Heart right ventricle (tissue), 16 donors: ENCODE data around the gene OAS1. TPM values are rescaled to one million over a fixed set of nuclear protein-coding genes. Genes with fewer than 3 reads are reported as not detected.

Experiments
- ATAC-seq, 8 donors: fragments of 200-7000 bp; cut with Tn5 transposase; one replicate each; pipeline ENCODE4 v1.9.1; 2020; ENCODE audit warnings: mild to moderate bottlenecking in 8 of 8, moderate library complexity in 8 of 8, moderate number of reproducible peaks in 1 of 8
- DNase-seq, 2 donors: peaks; one replicate each; pipeline ENCODE4 v3.0.0-alpha.2; 2020
- H3K27ac ChIP-seq, 10 donors: fragments of 200-600 bp; sonication (generic) in 2 of 10; one replicate each; pipeline versions ENCODE4 v1.5.0 to v1.8.0; 2020 to 2022; ENCODE audit warnings: mild to moderate bottlenecking in 3 of 10
- H3K27me3 ChIP-seq, 7 donors: fragments of 200-600 bp; one replicate each; pipeline ENCODE4 v1.8.0; 2021 to 2022; ENCODE audit warnings: mild to moderate bottlenecking in 2 of 7
- H3K36me3 ChIP-seq, 9 donors: fragments of 200-600 bp; sonication (generic) in 1 of 9; one replicate each; pipeline versions ENCODE4 v1.5.0 to v1.8.0; 2020 to 2022; ENCODE audit warnings: mild to moderate bottlenecking in 2 of 9
- H3K4me1 ChIP-seq, 9 donors: fragments of 200-600 bp; sonication (generic) in 1 of 9; one replicate each; pipeline versions ENCODE4 v1.5.0 to v1.8.0; 2020 to 2022; ENCODE audit warnings: mild to moderate bottlenecking in 4 of 9
- H3K4me3 ChIP-seq, 10 donors: fragments of 200-600 bp; sonication (generic) in 2 of 10; one replicate each; pipeline versions ENCODE4 v1.5.0 to v1.8.0; 2020 to 2022; ENCODE audit warnings: mild to moderate bottlenecking in 7 of 10, moderate library complexity in 2 of 10
- H3K9me3 ChIP-seq, 11 donors: fragments of 200-600 bp in 10 of 11; sonication (generic) in 2 of 11; one replicate each; pipeline versions ENCODE4 v1.5.0 to v1.8.0; 2013 to 2022; ENCODE audit warnings: mild to moderate bottlenecking in 2 of 11, control low read depth in 1 of 11, moderate library complexity in 1 of 11
- CTCF ChIP-seq, 9 donors: fragments of 200-600 bp; sonication (generic) in 2 of 9; IDR thresholded peaks; one replicate each; pipeline versions ENCODE4 v1.5.0 to v1.8.0; 2021 to 2022; ENCODE audit warnings: antibody characterized with exemption in 9 of 9, mild to moderate bottlenecking in 5 of 9, moderate library complexity in 1 of 9
- WGBS, 2 donors: extraction: QIAGEN DNeasy Blood & Tissue Kit; methylation state at CpG; one replicate each; pipeline ENCODE4 v1.1.7; 2013; ENCODE audit warnings: inconsistent platforms in 1 of 2; 5-methylcytosine and 5-hydroxymethylcytosine counted together
- intact Hi-C, 10 donors: fragments of 100-400 bp; cut with DNase I; formaldehyde crosslinking; loops; one replicate each; pipeline versions ENCODE4 v1.11.1 to v1.14.2; 2022
- polyA plus RNA-seq, 2 donors: library from polyadenylated mRNA; stranded (reverse); fragments of 200-250 nt; gene quantifications; one replicate each; pipeline ENCODE4 v1.2.3, GENCODE V29; 2013
- total RNA-seq, 10 donors: library from RNA; stranded (reverse); fragmentation: NEBNext Ultra II Directional in 3 of 10; extraction: Animal tissue kit (Norgen Biotek cat#: 25700) in 3 of 10; gene quantifications; one replicate each; pipeline versions ENCODE4 v1.2.1 to v1.2.4, GENCODE V29; 2021 to 2023
- donor health status: Arrhythmogenic right ventricular cardiomyopathy.
- donor health status: ischemic (EF 13 %, LVEDD 7.1; RV severe dilation, severe dysfunction).
- donor health status: healthy with polysubstance abuse.
- donor health status: DM: no; HTN: yes; CAD: no.
- donor health status: DM: no; HTN: no; CAD: no.
- donor health status: ischemic (EF 25% LVEDD 6.9; RV normal size, moderate dysfunction).
- donor health status: ischemic (EF 25% LVEDD 5.7; RV mildly dilated, moderate dysfunction).
- donor health status: healthy.
- donor health status: DM: yes; HTN: yes; CAD: no.
- donor health status: Ischemic cardiomyopathy.
- donor health status: ischemic (EF 35%, LVEDD 5.7; RV mildly dilated, moderate dysfunction).
- donor health status: nonischemic (EF 11% LVEDD 7.7; RV severe dilation, severe dysfunction).
- donor health status: DM: yes; HTN: yes; CAD: no.
- donor health status: PGD.
- donor health status: ischemic (EF 29% LVEDD 5.4; RV normal size, mild dysfunction).
- donor health status: nonischemic (EF 23%, LVEDD 6.1; RV moderate dilation, normal function).

Gene OAS1
- total and polyA plus RNA-seq, 12 donors: 4.1 to 20.3 (median 6.5) TPM

- intact Hi-C loops: no loop called here
- Histone ChIP-seq H3K27ac (no peak overlapping the region), H3K27me3 (peaks cover 0 to 6% (median 0%) of the 10 kb centered on the region in 7 donors), H3K9me3 (peaks cover 0 to 4% (median 0%) of the 10 kb centered on the region in 11 donors), H3K36me3 (peaks cover 0 to 97% (median 26%) of the 10 kb centered on the region in 9 donors), H3K4me3 (no peak overlapping the region), H3K4me1 (peaks cover 0 to 17% (median 0%) of the 10 kb centered on the region in 9 donors)
- ATAC-seq: no peak
- no peak for DNase-seq
- TF ChIP-seq CTCF (IDR thresholded peaks at IDR 0.05): no peak
- 96 to 98% methylated on average over 4 of the region's 4 CpGs for WGBS, 2 donors
Measured at GRCh38 chr12:112945515-112945914, 38.8 kb downstream of the OAS1 start.

GRCh38 chr12:112946236-112947000 lies 39.7 kb downstream of the OAS1 start:
- H3K36me3 ChIP-seq: peaks cover 0 to 100% (median 26%) of the 10 kb centered on the region in 9 donors
- ATAC-seq: no peak
- 87 to 89% methylated on average over 14 of the region's 14 CpGs for WGBS, 2 donors

GRCh38 chr12:112947314-112947713 lies 40.6 kb downstream of the OAS1 start:
- TF ChIP-seq CTCF (IDR thresholded peaks at IDR 0.05): no peak
- 0 to 41% methylated on average over 1 of the region's 1 CpG for WGBS, 2 donors
- H3K36me3 ChIP-seq: peaks cover 0 to 100% (median 33%) of the 10 kb centered on the region in 9 donors

More at GRCh38 chr12:112946236-112947000, 39.7 kb downstream of the OAS1 start:
- no peak overlapping the region for H3K4me3 ChIP-seq
- peaks cover 0 to 10% (median 0%) of the 10 kb centered on the region in 9 donors for H3K4me1 ChIP-seq
- peaks cover 0 to 7% (median 0%) of the 10 kb centered on the region in 11 donors for H3K9me3 ChIP-seq
- no peak for TF ChIP-seq CTCF (IDR thresholded peaks at IDR 0.05)
- intact Hi-C loops: no loop called here
- peaks cover 0 to 6% (median 0%) of the 10 kb centered on the region in 7 donors for H3K27me3 ChIP-seq
- no peak overlapping the region for H3K27ac ChIP-seq
- no peak for DNase-seq

GRCh38 chr12:112947761-112948160 lies 41.0 kb downstream of the OAS1 start:
- H3K4me3 ChIP-seq: no peak overlapping the region
- H3K36me3 ChIP-seq: peaks cover 0 to 100% (median 37%) of the 10 kb centered on the region in 9 donors
- H3K27ac ChIP-seq: no peak overlapping the region
- peaks cover 0 to 6% (median 0%) of the 10 kb centered on the region in 7 donors for H3K27me3 ChIP-seq
- intact Hi-C loops: no loop called here
- H3K9me3 ChIP-seq: peaks cover 0 to 20% (median 0%) of the 10 kb centered on the region in 11 donors
- ATAC-seq: no peak
- DNase-seq: no peak
- 95 to 97% methylated on average over 5 of the region's 5 CpGs for WGBS, 2 donors
- no peak for TF ChIP-seq CTCF (IDR thresholded peaks at IDR 0.05)
- H3K4me1 ChIP-seq: no peaks in the 10 kb centered on the region

More at GRCh38 chr12:112947314-112947713, 40.6 kb downstream of the OAS1 start:
- H3K27me3 ChIP-seq: peaks cover 0 to 6% (median 0%) of the 10 kb centered on the region in 7 donors
- DNase-seq (no peak), ATAC-seq (no peak)
- H3K4me3 ChIP-seq: no peak overlapping the region
- peaks cover 0 to 1% (median 0%) of the 10 kb centered on the region in 9 donors for H3K4me1 ChIP-seq
- intact Hi-C loops: no loop called here
- H3K9me3 ChIP-seq: peaks cover 0 to 16% (median 0%) of the 10 kb centered on the region in 11 donors
- H3K27ac ChIP-seq: no peak overlapping the region
